GM19099 (cell line): ENCODE measurements around the gene LHX3.
A peak's percentile ranks its signal among the peaks of the same experiment; 100 is the strongest.

Source experiments
- POLR2A ChIP-seq: IDR thresholded peaks from 3 replicates; pipeline ENCODE4 v1.6.1; 2011; ENCODE audit warnings: low read depth; ENCODE audit not compliant: insufficient read length; ENCODE audit errors: extremely low read depth

Gene LHX3

GRCh38 chr9:136245219-136246150, 40.6 kb upstream of the LHX3 start, which contains the start of gene QSOX2:
Gene QSOX2, minus strand, starts transcription at chr9:136245812. Its CDS starts 9 bp downstream, at chr9:136245803.
- TF ChIP-seq POLR2A = peak; percentile 57

- TF ChIP-seq POLR2A = no peak
Measured at GRCh38 chr9:136244969-136245218, 40.0 kb upstream of the LHX3 start.

GRCh38 chr9:136244122-136244968, 39.4 kb upstream of the LHX3 start:
- no peak for TF ChIP-seq POLR2A

- peak; percentile 31 for TF ChIP-seq POLR2A
Measured at GRCh38 chr9:136243631-136244030, 38.7 kb upstream of the LHX3 start.

- no peak for TF ChIP-seq POLR2A
Measured at GRCh38 chr9:136242918-136243525, 38.1 kb upstream of the LHX3 start.

GRCh38 chr9:136242248-136242647, 37.3 kb upstream of the LHX3 start:
- TF ChIP-seq POLR2A = no peak

GRCh38 chr9:136241542-136241941, 36.6 kb upstream of the LHX3 start:
- TF ChIP-seq POLR2A = no peak

- no peak for TF ChIP-seq POLR2A
Measured at GRCh38 chr9:136240941-136241340, 36.0 kb upstream of the LHX3 start.

GRCh38 chr9:136239983-136240330, 35.0 kb upstream of the LHX3 start:
- no peak for TF ChIP-seq POLR2A

GRCh38 chr9:136239135-136239982, 34.4 kb upstream of the LHX3 start:
- no peak for TF ChIP-seq POLR2A

- TF ChIP-seq POLR2A = no peak
Measured at GRCh38 chr9:136238342-136238732, 33.4 kb upstream of the LHX3 start.

- no peak for TF ChIP-seq POLR2A
Measured at GRCh38 chr9:136237486-136238341, 32.8 kb upstream of the LHX3 start.

GRCh38 chr9:136235709-136236455, 31.0 kb upstream of the LHX3 start:
- TF ChIP-seq POLR2A = no peak
